GM18520 (cell line): ENCODE results near the gene LIMK1.
"Not testable (repeated sequence)": the region's sequence is repeated elsewhere in the genome, so short reads cannot be mapped to it uniquely, and the experiment has no call there.

Source experiments
- ATAC-seq: cut with Tn5 transposase; IDR thresholded peaks from one replicate; pipeline ENCODE4 v1.9.1; 2021; ENCODE audit not compliant: unreplicated experiment

LIMK1 gene

DNA sequence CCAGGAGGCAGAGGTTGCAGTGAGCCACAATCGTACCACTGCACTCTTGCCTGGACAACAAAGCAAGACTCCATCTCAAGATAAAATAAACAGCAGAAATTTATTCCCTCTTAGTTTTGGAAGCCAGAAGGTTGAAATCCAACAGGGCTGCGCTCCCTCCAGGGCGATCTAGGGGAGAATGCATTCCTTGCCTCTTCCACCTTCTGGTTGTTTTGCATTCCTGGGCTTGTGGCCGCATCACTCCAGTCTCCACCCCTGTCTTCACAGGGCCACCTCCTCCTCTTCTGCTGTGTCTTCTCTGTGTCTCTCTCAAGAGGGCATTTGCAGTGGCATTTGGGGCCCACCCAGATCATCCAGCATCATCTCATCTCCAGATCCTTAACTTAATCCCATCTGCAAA is 36.2 kb downstream of the LIMK1 start:
- ATAC-seq, result no peak

DNA sequence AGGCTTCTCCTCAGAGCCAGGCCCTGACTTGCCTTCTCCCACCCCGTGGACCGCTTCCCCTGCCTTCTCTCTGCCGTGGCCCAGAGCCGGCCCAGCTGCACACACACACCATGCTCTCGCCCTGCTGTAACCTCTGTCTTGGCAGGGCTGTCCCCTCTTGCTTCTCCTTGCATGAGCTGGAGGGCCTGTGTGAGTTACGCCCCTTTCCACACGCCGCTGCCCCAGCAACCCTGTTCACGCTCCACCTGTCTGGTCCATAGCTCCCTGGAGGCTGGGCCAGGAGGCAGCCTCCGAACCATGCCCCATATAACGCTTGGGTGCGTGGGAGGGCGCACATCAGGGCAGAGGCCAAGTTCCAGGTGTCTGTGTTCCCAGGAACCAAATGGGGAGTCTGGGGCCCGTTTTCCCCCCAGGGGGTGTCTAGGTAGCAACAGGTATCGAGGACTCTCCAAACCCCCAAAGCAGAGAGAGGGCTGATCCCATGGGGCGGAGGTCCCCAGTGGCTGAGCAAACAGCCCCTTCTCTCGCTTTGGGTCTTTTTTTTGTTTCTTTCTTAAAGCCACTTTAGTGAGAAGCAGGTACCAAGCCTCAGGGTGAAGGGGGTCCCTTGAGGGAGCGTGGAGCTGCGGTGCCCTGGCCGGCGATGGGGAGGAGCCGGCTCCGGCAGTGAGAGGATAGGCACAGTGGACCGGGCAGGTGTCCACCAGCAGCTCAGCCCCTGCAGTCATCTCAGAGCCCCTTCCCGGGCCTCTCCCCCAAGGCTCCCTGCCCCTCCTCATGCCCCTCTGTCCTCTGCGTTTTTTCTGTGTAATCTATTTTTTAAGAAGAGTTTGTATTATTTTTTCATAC is 38.0 kb downstream of the LIMK1 start:
- ATAC-seq, result no peak

DNA sequence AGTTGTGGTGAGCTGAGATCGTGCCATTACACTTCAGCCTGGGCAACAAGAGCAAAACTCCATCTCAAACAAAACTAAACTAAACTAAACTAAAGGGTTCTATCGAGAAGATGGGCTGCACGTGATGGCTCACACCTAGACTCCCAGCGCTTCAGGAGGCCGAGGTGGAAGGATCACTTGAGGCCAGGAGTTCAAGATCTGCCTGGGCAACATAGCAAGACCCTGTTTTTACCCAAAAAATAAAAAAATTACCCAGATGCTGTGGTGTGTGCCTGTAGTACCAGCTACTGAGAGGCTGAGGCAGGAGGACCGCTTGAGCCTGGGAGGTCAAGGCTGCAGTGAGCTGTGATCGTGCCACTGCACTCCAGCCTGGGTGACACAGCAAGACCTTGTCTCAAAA is 40.3 kb downstream of the LIMK1 start:
- not testable (repeated sequence) for ATAC-seq

DNA sequence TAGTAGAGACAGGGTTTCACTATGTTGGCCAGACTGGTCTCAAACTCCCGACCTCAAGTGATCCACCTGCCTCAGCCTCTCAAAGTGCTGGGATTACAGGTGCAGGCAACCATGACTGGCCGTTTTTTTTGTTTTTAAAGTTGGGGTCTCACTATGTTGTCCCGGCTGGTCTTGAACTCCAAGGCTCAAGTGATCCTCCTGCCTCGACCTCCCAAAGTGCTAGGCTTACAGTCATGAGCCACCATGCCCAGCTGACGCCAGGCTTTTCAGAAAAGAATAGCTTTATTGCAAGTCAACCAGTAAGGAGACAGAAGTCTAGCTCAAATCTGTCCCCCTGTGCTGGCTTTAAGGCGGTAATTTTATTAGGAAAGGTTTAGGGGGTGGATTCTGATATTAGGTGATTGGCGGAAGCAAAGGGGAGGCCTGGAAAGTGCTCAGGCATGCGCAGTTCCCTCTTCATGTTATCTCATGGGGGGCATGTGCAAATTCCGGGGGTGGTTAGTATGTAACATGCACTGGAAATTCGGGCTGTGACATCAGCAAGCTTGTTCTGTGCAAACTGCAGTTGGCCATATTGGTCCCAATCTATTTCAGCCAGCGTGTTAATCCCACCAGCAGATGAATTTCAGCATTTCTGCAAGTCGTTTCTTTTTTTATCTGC is 42.7 kb downstream of the LIMK1 start:
- no peak for ATAC-seq

DNA sequence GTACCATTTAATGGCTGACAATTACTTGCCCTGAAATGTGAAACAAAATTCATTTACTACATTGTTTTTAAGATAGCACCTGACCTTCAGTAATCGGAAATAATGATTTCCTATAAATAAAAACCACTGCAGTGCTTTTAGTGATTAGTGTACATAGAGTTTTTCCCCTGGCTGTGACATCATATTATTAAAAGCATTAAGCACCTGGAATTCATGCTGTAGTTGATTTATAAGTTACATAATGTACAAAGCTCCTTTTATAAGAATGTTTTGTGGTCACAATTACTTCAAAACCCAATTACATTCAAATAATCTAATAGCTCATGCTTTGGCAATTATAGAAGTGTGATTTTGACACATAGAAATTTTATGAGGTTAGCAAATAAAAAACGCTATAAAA is 46.3 kb downstream of the LIMK1 start:
- no peak for ATAC-seq

DNA sequence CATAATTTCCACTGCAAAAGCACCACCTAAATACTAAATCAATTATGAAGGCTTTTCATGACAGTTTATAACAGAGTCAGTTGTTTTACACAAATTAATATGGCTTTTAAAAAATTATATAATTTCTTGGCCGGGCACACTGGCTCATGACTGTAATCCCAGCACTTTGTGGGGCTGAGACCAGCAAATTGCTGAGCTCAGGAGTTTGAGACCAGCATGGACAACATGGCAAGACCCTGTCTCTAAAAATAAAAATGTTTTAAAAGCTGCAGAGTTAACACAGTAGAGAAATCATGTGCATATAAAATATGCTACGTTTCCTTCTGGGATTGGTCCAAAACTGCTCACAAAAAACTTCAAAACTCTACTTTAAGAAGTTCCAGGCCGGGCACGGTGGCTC is 46.9 kb downstream of the LIMK1 start:
- no peak for ATAC-seq

DNA sequence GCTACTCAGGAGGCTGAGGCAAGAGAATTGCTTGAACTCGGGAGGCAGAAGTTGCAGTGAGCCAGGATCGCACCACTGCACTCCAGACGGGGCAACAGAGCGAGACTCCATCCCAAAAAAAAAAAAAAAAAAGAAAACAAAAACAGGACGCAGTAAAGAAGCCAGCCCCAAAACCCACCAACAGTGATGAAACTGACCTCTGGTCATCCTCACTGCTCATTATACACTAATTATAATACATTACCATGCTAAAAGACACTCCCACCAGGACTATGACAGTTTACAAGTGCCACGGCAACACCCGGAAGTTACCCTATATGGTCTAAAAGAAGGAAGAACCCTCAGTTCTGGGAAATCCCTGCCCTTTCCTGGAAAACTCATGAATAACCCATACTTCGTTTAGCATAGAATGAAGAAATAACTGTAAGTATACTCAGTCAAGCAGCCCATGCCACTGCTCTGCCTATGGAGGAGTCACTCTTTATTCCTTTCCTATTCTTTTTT is 50.6 kb downstream of the LIMK1 start:
- no peak for ATAC-seq

DNA sequence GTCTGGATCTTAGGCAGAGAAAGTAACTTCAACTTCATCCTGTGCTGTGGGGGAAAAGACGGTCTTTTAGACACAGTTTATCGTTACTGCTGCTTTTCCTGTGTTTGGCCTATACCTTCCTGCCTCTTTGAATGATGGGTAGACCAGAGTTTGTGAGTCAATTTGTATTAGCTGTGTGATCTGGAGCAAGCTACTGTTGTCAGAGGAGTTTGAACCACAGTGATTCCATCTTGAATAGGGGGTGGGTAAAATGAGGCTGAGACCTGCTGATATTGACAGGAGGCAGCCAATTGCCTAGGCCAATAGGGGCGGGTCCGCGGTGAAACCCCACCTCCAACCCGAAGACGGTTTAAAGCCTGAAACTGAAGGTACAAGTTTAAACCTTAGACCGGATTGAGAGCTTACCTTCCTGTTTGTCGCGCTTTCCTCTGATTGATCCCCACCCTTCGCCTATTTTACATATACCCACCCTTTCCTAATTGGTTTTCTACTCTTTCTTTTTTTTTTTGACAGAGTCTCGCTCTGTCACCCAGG is 54.8 kb downstream of the LIMK1 start:
- no peak for ATAC-seq

DNA sequence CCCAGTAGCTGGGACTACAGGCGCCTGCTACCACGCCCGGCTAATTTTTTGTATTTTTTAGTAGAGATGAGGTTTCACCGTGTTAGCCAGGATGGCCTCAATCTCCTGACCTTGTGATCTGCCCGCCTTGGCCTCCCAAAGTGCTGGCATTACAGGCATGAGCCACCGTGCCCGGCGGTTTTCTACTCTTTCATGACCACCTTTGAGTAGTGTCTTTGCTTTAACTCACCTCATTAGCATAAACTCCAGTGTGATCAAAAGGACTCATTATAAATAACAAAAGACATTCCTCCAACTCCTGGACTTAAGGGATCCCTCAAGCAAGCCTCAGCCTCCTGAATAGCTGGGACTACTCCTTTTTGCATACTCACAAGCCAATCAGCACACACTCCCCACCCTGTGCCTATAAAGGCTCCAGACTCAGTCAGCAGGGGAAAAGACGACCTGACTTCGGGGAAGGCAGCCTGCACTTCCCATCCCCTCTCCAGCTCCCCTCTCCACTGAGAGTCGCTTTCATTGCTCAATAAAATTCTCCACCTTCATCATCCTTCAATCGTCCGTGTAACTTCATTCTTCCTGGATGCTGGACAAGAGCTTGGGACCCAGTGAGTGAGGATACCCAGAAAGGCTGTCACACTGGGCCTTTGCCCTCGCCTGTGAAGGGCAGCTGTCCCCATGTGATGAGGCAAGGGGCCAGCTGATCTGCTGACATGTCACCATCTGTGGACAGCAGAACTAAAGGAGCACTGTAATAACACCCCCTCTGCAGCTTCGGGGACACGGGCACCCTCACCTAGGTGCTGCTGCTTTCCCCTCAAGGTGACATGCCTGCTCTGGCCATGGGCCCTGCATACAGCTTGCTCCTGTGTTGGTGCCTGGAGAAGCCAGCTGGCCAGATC is 55.6 kb downstream of the LIMK1 start:
- no peak for ATAC-seq

DNA sequence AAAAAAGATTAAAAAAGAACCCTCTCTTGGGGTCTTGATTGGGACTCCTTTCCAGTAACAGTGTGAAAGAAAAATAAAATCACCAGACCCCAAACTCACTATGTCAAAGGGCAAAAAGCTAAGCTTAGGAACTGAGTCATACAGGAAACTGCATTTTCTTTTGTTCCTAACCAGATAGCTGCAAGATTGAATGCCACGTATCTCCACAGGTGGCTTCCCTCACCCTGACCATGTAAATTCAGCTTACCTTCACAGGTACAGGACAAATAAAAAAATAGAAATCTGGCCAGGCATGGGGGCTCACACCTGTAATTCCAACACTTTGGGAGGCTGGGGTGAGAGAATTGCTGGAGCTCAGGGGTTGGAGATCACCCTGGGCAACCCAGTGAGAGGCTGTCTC is 58.1 kb downstream of the LIMK1 start:
- no peak for ATAC-seq

DNA sequence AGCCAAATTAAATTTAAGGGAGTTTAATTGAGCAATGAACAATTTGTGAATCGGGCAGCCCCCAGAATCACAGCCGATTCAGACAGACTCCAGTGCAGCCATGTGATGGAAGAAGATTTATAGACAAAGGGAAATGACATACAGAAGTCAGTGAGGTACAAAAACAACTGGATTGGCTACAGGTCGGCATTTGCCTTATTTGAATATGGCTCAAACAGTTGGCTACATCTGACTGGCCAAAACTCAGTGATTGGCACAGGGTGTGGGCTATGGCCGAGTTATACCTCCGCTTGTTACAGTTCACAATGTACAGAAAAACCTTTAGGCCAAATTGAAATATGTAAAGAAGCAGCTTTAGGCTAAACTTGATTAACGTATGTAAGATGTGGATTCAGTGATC is 59.8 kb downstream of the LIMK1 start:
- ATAC-seq, result no peak

DNA sequence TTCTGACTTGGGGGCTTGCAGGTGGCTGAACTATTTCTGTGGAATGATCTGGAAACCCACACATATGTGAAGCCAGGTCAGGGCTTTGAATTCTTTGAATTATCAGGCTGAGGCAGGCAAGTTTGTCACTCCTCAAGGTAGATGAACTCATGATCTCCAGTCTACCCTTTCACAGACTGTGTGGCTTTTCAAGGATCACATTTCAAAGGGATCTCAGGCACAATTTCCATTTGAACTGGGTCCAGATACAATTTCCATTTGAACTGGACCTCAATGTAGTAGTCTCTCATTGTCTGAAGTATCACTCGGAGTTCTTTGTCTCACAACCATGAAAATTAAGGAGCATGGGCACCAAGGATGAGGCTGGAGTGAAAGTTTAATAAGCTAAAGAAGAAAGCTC is 64.9 kb downstream of the LIMK1 start:
- ATAC-seq, result no peak

DNA sequence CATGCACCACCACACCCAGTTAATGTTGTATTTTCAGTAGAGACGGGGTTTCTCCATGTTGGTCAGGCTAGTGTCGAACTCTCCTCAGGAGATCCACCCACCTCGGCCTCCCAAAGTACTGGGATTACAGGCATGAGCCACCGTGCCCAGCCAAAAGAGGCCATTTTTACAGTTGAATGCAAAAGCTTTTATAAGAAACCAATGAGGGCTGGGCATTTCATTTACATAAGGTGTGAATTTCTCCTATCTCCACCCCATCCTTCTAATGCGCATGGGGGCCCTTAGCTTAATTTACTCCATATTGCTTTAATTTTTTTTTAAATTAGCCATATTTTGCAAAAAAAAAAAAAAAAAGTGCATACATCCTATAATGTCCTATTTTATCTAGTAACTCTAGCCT is 65.5 kb downstream of the LIMK1 start:
- ATAC-seq, result no peak

DNA sequence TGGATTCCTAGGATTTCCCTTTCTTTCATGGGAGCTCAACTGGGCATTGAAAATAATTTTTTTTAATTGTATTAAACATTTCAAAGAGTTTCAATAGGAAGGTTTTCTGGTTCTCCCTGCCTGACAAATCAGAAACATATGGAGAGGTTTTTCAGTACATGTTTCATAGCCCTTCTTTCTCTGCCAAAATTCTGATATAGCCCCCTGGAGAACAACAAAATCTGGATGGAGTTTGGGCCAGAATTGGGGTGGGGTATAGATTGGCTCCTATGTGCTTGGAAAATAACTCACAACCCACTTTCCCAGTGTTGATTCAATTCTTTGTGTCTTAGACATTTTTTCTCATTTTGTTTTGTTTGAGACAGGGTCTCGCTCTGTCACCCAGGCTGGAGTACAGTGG is 66.0 kb downstream of the LIMK1 start:
- no peak for ATAC-seq

DNA sequence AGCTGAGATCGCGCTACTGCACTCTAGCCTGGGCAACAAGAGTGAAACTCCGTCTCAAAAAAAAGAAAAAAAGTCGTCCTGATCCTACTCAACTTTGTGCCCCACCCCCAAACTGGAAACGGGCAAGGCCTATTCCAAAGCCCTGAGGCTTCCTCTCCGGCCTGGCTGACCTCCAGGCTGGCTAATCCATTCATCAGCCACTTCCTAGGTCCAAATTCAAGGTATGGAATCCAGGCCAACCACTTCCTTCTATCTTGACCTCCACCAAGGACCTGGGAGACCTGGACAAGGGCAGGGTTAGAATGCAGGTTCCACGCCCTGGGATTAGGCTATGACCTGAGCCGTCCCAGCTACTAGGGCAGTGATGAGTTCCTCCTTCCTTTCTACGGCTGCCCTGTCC is 70.1 kb downstream of the LIMK1 start:
- no peak for ATAC-seq

DNA sequence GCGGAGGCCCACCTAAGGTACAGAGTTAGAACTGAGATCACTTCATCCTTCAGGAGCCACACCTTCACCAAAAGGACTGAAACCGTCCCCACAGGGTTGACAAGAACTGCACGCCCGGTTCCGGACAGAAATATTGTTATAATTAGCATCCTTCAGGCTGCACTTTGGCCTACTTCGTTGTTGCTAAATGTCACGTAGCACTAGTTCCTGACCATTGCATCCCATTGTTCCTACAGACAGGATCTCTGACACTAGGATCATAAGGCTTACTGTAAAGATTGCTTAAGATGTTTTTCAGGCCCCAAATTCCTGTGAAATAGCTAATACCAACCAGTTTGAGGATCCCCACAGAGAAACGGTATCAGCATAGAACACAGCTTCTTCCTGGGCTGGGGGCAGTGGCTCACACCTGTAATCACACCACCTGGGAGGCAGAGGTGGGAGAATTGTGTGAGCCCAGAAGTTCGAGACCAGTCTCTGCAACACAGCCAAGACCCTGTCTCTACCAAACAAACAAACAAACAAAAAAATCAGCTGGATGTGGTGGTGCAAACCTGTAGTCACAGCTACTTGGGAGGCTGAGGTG is 72.3 kb downstream of the LIMK1 start:
- ATAC-seq, result no peak

DNA sequence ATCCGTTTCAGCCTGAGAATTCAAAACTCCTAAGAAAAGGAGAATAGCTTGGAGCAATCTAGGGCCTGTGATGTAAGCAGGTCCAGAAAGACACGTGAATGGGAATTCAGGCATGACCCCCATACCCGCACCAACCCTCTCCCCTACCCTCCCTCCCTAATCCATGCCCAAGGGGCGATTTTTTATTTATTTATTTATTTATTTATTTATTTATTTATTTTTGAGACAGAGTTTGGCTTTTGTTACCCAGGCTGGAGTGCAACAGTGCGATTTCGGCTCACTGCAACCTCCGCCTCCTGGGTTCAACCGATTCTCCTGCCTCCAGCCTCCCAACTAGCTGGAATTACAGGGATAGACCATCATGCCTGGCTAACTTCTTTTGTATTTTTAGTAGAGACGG is 74.0 kb downstream of the LIMK1 start:
- no peak for ATAC-seq

DNA sequence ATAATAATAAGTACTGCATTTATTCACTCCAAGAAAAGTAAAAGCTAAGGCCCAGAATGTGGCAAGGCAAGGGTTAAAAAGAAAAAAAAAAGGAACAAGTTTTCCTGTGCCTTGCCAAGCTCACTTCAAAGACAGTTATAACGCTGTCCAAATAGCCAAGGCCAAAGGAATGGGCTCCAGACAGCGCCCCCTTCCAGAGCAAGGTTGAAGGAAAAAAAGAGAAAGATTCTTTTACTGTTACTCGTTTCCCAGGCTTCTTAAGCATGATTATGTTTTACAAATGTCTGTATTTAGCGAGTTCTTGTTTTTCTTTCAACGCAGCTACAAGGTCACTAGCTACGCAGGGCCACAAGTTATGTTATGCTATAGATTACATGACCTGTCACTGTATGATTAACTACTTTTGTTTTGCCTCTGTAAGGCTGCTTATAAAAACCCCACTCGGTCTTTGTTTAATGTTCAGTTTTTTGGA is 81.4 kb downstream of the LIMK1 start:
- ATAC-seq, result no peak

DNA sequence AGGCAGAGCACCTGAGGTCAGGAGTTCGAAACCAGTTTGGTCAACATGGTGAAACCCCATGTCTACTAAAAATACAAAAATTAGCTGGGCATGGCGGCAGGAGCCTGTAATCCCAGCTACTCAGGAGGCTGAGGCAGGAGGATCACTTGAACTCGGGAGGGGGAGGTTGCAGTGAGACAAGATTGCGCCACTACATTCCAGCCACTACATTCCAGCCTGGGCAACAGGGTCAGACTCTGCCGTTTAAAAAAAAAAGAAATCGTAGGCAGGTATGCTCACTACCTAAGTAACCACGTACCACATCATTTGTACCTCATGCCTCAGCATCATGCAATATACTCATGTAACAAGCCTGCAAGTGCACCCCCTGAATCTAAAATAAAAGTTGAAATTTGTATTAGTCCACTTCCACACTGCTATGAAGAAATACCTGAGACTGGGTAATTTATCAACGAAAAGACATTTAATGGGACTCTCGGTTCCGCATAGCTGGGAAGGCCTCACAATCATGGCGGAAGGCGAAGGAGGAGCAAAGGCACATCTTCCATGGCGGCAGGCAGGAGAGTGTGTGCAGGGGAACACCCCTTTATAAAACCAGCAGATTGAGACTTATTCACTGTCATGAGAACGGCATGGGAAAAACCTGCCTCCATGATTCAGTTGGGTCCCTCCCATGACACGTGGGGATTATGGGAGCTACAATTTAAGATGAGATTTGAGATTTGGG is 82.4 kb downstream of the LIMK1 start:
- no peak for ATAC-seq

DNA sequence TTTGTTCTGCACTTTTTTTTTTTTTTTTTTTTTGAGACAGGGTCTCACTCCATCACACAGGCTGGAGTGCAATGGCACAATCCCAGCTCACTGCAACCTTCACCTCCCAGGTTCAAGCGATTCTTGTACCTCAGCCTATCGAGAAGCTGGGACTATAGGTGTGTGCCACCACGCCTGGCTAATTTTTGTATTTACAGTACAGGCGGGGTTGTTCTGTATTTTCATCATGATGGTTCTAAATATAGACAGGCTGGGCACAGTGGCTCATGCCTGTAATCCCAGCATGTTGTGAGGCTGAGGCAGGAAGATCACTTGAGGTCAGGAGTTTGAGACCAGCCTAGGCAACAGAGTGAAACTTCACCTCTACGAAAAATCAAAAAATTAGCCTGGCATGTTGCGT is 83.7 kb downstream of the LIMK1 start:
- ATAC-seq, result not testable (repeated sequence)
